ENCODE results near the gene FCRL3.

The FCRL3 gene

DNA sequence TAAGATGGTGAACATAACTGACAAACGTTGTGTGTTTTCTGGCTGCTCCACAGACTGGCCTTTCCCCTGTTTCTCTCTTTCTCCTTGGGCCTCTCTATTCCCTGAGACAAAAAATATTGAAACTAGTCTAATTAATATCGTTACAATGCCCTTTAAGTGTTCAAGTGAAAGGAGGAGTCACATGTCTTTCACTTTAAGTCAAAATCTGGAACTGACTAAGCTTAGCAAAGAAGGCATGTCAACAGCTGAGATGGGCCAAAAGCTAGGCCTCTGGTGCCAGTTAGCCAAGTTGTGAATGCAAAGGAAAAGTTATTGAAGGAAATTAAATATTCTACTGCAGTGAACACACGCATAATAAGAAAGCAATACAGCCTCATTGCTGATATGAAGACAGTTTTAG is 32.2 kb upstream of the FCRL3 start:
- Histone ChIP-seq H3K4me3 (no peak overlapping the region), H3K4me1 (no peaks in the 10 kb centered on the region), H3K36me3 (no peaks in the 10 kb centered on the region), H3K9me3 (no peaks in the 10 kb centered on the region), H3K27me3 (no peaks in the 10 kb centered on the region), H3K27ac (no peak overlapping the region)
- intact Hi-C loops (cut with DNase I; ENCODE audit: low total_unique reads), result no loop called here
- DNase-seq, result no peak
- TF ChIP-seq CTCF (IDR thresholded peaks at IDR 0.05), result no peak

DNA sequence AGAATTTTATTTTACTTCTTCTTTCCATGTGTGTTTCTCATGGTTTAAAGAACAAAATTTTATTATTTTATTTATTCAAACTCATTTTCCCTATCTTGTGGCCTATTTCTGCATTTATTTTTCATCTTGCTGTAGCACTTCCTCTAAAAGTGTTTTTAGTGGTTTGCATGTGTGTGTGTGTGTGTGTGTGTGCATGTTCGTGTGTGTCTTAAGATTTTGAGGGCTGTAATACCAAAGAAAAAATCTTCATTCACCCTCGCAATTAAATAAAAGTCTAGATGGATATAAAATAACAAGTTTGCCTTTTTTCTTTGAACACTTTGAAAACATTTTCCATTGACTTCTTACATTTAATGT is 24.6 kb upstream of the FCRL3 start:
- intact Hi-C loops (cut with DNase I; ENCODE audit: low total_unique reads), result no loop called here

GRCh38 chr1:157724537-157725220 is 24.1 kb upstream of the FCRL3 start:
- no peak for TF ChIP-seq CTCF (IDR thresholded peaks at IDR 0.05)
- Histone ChIP-seq H3K4me1 (no peaks in the 10 kb centered on the region), H3K4me3 (no peak overlapping the region), H3K36me3 (no peaks in the 10 kb centered on the region), H3K27me3 (no peaks in the 10 kb centered on the region), H3K27ac (no peak overlapping the region), H3K9me3 (peaks cover 0 to 8% (median 0%) of the 10 kb centered on the region in 3 donors)
- intact Hi-C loops (cut with DNase I; ENCODE audit: low total_unique reads), result no loop called here
- no peak for DNase-seq

More for the DNA sequence above, 24.6 kb upstream of the FCRL3 start:
- H3K27ac ChIP-seq, result no peak overlapping the region
- TF ChIP-seq CTCF (IDR thresholded peaks at IDR 0.05), result no peak
- peaks cover 0 to 8% (median 0%) of the 10 kb centered on the region in 3 donors for H3K9me3 ChIP-seq
- H3K27me3 ChIP-seq, result no peaks in the 10 kb centered on the region
- H3K4me1 ChIP-seq, result no peaks in the 10 kb centered on the region
- no peak for DNase-seq
- no peaks in the 10 kb centered on the region for H3K36me3 ChIP-seq
- no peak overlapping the region for H3K4me3 ChIP-seq

DNA sequence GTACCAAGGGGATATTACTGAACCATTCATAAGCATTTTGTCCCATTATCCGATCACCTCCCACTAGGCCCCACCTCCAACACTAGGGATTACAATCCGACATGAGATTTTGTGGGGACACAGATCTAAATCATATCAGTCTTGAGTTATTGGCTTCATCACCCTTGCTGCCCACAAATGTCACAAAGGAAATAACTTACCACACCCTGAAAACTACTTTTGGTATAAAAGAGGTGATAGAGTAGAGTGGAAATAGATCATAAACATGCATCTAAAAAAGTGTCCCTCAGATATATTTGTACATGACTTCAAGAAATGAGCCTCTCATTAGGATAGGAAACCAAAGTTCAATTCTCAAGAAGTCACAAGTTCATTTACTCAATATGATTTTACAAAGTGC is 22.6 kb upstream of the FCRL3 start:
- no peak overlapping the region for H3K27ac ChIP-seq
- DNase-seq, result no peak
- peaks cover 0 to 8% (median 0%) of the 10 kb centered on the region in 3 donors for H3K9me3 ChIP-seq
- no peak for TF ChIP-seq CTCF (IDR thresholded peaks at IDR 0.05)
- no peaks in the 10 kb centered on the region for H3K27me3 ChIP-seq
- intact Hi-C loops (cut with DNase I; ENCODE audit: low total_unique reads), result no loop called here
- no peaks in the 10 kb centered on the region for H3K36me3 ChIP-seq
- H3K4me3 ChIP-seq, result no peak overlapping the region
- no peaks in the 10 kb centered on the region for H3K4me1 ChIP-seq

- no peak for TF ChIP-seq CTCF (IDR thresholded peaks at IDR 0.05)
- no peak overlapping the region for H3K27ac ChIP-seq
- H3K27me3 ChIP-seq, result no peaks in the 10 kb centered on the region
- no peak overlapping the region for H3K4me3 ChIP-seq
- intact Hi-C loops (cut with DNase I; ENCODE audit: low total_unique reads), result no loop called here
- H3K36me3 ChIP-seq, result no peaks in the 10 kb centered on the region
- H3K9me3 ChIP-seq, result peaks cover 0 to 8% (median 0%) of the 10 kb centered on the region in 3 donors
- no peak for DNase-seq
- no peaks in the 10 kb centered on the region for H3K4me1 ChIP-seq
Measured at GRCh38 chr1:157721985-157722384, 21.4 kb upstream of the FCRL3 start.

DNA sequence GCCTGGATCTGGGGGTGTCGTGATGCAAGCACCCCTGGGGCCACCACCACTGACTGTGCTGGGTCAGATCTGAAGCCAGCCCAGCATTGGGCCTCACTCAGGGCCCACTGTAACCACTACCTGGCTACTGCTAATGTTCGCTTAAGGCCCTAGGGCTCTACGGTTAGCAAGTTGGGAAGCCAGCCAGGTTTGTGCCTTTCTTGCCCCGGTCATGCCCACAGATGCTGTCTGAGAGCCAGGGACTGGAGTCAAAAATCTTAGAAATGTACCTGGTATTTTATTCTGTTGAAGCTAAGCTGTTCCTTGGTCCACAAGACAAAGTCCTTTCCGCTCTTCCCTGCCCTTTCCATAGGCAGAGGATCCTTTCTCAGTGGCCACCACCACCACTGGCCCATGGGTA is 15.2 kb upstream of the FCRL3 start:
- no peak for DNase-seq
- Histone ChIP-seq H3K9me3 (no peaks in the 10 kb centered on the region), H3K4me1 (no peaks in the 10 kb centered on the region), H3K27ac (no peak overlapping the region), H3K36me3 (no peaks in the 10 kb centered on the region), H3K27me3 (no peaks in the 10 kb centered on the region), H3K4me3 (no peak overlapping the region)
- no peak for TF ChIP-seq CTCF (IDR thresholded peaks at IDR 0.05)
- intact Hi-C loops (cut with DNase I; ENCODE audit: low total_unique reads), result no loop called here

Data from tibial artery (tissue), 4 donors.